HPDE6-E6E7 (cell line): ENCODE results near the gene SLC6A9.

ENCODE experiments used
- DNase-seq: peaks from one replicate; pipeline ENCODE4 v3.0.0; 2011; ENCODE audit warnings: missing footprints; ENCODE audit errors: extremely low spot score

Gene SLC6A9

DNA sequence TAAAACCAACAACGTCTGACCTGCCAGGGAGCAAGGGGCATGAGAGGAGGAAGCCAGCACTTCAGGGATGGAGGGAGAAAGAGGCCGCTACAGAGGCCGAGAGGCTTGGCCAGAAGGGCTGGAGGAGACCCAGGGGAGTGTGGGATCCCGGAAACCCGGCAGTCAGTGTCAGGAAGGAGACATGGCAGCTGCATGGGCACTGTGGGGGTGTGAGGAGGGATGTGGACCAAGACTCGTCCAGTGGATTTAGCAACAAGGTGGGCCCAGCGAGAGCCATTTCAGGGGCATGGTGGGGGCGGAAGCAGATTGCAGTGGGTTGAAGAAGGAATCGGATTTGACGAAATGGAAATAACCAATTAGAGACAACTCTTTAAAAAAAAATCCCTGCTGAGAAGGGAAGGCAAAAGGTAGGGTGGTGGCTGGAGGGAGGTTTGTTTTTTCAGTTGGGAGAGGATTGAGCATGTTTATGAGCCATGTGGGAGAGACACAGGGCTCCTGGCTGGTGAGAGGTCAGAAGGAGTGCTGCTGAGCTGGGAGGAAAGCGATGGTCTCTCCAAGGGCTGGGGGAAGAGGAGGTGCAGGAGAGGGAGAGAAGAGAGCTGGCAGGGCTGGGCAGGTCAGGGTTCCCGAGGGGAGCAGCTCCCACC lies 47.9 kb downstream of the SLC6A9 start:
- DNase-seq = no peak

DNA sequence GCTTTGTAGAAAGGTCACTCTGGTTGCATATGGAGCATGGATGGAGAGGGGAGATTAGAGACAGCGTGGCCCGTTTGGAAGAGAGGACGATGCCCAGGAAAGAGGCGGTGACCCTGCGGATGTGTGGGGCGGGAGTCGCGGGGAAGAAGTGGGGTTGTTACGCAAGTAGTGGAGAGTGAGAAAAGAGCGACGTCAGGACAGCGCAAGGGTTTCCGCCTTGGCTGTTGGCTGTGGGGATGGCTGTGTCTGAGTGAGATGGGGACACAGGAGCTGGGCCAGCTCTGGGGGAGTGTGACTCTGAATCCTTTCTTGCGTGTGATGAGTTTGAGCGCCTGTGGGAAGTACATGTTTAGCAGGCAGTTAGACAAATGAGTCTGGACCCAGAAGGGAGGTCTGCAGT lies 48.5 kb downstream of the SLC6A9 start:
- no peak for DNase-seq

DNA sequence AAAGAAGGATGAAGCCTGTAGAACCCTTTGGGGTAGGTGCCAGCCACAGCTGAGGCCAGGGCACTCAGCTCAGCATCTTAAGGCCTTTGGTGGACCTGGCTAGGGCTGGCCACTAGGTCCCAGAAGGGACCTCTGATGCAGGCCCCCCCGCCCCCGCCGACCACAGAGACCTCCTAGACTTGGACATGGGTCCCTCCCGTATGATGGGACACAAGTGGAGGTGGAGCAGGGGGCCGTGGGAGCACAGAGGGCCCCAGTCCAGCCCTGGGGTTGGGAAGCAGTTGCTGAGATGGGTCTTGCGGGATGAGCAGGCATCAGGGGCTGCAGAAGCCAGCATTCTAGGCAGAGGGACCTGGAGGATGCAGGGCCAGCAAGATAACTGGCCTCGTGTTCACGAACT lies 49.0 kb downstream of the SLC6A9 start:
- no peak for DNase-seq

DNA sequence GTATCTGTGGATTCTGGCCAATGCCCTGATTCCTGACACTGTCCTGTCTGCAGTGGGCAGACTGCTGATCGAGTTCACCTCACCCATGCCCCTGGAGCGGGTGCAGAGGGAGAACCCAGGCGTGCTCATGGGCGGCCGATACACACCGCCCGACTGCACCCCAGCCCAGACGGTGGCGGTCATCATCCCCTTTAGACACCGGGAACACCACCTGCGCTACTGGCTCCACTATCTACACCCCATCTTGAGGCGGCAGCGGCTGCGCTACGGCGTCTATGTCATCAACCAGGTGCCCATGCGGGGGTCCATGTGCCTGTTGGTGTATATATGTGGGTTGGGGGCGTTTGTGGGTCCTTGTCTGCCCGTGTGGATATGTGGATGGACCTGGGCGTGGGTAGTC lies 49.6 kb downstream of the SLC6A9 start:
- DNase-seq = no peak

DNA sequence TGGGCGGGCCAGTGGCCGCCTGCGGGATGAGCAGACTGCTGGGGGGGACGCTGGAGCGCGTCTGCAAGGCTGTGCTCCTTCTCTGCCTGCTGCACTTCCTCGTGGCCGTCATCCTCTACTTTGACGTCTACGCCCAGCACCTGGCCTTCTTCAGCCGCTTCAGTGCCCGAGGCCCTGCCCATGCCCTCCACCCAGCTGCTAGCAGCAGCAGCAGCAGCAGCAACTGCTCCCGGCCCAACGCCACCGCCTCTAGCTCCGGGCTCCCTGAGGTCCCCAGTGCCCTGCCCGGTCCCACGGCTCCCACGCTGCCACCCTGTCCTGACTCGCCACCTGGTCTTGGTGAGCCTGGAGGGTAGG lies 50.1 kb downstream of the SLC6A9 start:
- peak; percentile 54 for DNase-seq

DNA sequence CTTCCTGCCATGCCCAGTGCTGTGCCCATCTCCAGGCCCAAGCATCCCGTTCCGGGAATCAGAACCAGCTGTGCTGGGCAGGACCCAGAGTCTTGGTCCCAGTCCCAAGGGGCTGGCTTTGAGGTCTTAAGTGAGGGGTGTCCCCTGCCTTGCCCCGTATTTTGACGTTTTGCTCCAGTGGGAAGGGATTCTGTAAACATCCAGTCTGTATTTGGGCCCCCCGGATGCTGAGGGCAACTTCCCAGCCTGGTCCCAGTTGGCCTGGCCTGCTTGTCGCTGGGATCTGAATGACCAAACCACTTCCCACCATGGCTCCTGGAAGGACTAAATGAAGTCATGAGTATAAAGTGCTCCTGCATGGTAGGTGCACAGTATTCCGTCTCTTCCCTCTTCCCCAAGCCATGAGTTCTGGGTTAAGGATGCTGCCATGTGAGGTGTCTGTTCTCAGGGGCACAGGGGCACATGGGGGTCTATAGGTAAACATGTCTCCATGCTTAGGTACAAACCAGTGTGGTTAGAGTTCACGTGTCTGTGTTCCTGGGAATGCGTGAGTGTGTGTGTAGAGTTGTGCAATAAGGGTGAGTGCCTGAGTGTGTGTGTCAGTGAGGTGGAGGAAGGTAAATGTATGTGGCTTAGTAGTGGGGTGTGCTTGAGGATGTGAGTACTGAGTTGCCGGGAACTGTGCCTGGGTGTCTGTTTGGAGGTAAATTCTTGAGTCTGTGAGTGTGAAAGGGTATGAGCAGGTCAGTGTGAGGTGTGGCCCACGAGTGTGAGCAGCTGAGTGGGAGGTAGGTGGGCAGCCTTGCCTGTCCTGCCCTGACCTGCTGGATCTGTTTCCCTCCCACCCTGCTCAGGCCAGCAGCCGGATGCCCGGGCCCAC lies 50.8 kb downstream of the SLC6A9 start:
- peak; percentile 60 for DNase-seq

DNA sequence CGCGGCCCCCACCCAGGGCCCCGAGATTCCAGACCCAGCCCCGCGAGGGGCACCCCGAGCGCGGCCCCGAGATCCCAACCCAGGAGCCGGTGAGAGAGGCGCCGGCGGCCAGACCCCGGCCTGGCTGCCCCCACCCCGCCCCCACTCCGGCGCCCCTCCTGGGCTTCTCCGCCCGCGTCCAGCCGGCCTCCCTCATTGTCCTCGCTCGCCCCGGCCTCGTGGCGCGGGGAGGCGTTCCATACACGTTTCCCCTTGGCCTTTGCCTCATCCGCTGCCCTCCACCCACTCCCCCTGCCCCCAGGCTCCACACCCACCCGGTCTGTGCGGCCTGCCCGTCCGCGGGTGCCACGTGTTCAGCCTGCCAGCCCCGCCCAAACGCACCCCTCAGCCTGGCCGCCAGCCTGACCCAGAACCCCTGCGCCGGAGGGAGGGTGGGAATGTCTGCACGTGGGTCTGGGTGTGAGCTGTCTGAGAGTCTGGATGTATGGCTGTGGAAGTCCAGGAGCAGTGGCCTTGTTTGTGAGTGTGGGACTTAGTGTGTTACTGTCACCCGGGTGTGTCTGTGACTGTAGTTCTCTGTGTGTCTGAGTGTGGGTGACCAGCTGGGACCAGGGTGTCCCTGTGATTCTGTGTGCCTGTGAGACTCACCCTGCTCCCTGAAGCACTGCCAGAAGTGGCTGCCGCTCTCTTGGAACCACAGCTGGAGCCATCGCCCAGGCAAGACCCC lies 51.6 kb downstream of the SLC6A9 start:
- DNase-seq = peak; percentile 45

DNA sequence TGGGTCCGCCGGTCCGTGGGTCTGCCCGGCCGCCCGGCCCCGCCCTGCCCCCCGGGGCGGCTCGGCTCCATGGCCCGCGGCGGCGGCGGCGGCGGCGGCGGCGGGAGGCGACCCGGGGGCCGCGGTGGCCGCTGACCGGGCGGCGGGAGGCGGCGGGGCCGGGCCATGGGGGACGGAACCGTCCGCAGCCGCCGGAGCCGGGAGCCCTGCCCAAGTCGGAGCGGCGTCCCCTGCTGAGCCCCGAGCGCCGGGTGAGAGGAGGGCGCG lies 52.1 kb downstream of the SLC6A9 start:
- DNase-seq = no peak

DNA sequence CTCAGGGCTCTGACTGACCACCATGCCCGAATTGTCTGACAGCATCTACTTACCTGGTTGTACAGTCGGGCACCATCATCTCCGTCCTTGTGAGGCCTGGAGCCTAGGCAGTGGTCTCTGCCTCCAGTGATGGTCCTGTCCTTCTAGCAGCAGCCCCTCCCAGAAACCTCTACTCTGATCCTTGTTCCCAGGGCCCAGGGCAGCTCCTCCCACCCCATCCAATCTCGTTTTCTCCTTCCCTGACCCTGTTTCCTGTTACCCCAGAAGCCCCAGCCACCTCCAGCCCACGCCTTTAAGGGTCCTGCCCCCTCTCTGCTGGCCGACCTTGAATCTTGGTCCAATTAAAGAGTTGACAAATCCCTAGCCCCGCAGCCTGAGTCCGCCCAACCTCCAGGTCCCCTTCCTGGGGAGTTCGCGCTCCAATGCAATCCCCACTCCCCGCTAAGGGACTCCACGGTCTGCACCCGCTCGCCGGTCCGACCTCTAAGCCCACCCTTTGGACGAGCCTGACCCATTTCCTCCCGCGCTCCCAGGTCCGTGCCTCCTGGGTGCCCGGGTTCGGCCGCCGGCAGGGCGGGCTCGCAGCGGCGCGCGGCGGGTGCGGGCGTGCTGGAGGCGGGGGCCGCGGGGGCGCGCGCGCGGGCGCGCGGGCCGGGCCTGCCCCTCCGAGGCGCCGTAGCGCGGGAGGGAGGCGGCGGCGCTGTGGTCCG lies 52.6 kb downstream of the SLC6A9 start, which contains the start of gene B4GALT2:
TSS of gene B4GALT2 (plus strand) at position 660 of the 710 bp plus-strand sequence. CDS start 1,951 bp downstream, outside the sequence.
- DNase-seq = no peak

DNA sequence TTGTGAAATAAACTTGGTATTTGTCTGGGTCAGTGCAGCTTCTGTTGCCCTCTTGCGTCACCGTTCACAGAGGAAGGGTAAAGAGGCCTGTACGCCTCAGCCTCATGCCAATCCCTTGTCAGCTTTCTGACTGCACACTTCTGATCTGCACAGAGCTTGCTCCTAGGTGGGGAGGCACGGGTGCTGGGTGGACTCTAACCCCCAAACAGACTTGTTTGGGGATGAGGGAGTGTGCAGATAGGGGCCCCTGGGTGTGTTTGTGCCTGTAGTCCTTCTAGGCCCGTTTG lies 53.1 kb downstream of the SLC6A9 start:
- DNase-seq = no peak

DNA sequence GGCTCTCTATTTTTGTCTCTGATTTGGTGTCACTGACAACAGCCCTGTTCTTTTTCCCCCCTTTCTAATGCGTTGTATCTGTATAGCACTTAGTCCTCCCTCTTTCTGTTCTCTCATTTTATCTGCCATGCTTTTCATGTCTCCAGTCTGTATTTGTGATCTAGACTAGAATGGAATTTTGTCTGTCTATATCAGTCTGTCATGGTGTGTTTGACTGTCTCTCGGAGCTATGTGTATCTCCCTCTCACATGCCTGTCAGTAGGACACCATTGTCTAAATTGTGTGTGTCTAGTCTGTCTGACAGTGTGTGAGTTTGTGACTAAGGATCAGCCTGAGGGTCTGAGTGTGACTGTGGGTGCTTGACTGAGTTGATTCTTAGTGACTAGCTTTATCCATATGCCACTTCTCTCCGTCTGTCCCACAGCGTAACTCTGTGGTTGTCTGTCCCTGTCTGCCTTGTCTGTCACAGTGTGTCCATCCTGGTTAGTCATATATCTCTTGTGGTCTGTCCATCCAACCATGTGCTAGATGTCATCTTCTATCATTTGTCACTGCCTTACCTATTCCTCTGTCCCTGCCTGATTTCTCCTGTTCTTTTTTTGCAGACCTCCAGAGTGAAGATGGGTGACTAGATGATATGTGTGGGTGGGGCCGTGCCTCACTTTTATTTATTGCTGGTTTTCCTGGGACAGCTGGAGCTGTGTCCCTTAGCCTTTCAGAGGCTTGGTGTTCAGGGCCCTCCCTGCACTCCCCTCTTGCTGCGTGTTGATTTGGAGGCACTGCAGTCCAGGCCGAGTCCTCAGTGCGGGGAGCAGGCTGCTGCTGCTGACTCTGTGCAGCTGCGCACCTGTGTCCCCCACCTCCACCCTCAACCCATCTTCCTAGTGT lies 53.6 kb downstream of the SLC6A9 start:
- no peak for DNase-seq

DNA sequence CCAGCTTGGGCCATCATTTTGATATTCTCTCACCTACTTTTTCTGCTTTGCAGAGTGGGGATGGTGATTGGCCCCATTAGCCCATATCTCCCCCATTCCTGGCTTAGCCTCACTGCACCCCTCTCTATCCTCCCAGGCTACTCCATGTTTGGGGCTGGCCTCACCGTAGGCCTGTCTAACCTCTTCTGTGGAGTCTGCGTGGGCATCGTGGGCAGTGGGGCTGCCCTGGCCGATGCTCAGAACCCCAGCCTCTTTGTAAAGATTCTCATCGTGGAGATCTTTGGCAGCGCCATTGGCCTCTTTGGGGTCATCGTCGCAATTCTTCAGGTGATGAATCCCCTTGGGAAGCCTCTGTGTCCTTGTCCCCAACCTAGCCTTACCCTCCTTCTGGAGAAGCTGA lies 54.4 kb downstream of the SLC6A9 start:
- DNase-seq = no peak

DNA sequence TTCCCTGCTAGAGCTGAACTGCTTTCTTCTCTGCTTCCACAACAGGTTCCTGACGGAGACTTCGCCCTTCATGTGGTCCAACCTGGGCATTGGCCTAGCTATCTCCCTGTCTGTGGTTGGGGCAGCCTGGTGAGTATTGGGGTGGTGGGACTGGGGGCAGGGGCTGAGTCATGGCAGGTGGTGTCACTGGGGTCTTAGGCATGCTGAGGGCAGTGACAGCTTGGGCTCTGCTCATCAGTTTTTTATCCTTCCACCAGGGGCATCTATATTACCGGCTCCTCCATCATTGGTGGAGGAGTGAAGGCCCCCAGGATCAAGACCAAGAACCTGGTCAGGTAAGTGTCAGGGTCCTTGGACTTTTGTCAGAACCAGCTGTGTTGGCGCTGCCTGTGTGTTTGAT lies 55.2 kb downstream of the SLC6A9 start:
- DNase-seq = no peak

DNA sequence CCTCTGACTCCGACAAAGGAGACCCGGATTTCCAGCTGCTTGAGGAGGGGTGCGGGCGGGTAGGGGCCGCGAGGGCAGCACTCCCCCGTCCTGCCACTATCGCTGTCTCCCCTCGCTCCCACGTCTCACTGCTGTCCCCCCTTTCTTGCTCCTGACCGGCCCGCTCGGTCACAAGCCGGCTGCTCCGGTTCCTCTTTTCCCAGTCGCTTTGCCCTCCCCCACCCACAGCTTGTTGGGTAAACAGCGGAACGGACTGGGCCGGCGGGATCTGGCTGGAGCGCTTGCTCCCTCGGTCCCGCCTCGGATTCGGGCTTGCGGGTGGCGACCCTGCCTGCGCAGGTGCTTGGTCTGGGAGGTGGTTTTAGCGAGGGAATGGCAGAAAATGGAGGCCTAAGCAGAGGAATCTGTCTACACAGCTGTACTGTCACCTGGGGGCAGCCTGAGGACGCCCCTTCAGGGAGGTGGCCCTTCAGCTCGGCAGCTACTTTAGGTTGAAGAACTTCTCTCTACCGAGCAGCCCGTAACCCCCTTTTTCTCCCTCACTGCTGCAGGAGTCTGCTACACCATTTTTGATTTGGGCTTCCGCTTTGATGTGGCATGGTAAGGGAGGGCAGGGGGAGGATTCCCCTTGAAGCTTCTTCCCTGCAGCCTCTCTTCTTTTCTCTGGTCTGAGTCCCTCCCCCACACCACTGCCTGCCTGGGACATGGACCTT lies 55.9 kb downstream of the SLC6A9 start:
- no peak for DNase-seq

DNA sequence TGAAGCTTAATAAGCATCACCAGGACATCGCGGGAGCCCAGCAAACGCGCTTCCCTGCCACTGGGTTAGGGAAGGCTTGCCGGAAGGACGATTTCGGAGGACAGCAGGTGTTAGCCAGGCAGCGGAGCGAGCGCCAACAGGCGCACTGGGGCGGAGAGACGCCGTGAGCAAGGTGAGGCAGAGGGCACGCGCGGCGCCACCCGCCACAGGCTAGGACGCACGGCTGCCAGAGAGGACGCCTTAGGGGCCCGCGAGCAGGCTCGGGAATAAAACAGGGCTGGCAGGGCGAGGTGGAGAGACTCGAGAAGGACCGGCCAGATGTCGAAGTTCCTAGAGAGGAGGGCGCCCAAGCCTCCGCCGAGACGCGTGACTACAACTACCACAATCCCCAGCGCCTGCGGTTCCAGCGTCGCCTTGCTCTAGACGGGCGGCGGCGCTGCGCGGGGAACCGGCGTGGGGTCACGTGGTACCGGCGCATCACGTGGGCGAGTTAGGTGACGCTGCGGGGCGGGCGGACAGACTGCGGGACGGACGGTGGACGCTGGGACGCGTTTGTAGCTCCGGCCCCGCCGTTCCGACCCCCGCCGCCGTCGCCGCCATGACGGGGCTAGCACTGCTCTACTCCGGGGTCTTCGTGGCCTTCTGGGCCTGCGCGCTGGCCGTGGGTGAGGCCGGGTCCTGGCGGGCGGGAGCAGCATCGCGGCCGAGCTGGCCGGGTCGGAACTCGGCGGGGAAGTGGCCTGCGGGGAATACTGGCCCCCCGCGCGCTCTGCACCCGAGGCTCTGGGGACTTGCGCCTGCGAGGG lies 56.6 kb downstream of the SLC6A9 start, which contains the start of gene ATP6V0B:
TSS of gene ATP6V0B (plus strand) at position 518 of the 806 bp plus-strand sequence. CDS start at position 599, 81 bp downstream.
- DNase-seq = peak; percentile 90

DNA sequence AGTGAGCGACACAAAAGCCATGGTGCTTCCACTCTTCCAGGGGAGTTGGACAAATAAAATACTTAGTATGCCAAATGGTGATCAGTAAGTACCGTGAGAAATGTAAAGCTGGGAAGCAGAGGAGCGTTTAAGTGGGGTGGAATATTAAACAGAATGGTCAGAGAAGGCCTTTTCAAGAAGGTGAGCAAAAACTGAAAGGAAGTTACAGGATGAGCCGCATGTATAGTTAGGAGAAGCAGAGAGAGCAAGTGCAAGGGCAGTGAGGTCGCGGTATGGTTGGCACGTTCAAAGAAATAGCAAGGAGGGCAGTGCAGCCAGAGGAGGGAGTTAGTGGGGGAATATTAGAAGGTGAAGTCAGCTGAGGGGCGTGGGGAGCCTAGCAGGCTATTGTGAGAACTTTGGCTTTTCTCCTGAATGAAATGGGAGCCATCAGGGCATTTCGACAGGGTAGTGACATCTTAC lies 57.2 kb downstream of the SLC6A9 start:
- no peak for DNase-seq

DNA sequence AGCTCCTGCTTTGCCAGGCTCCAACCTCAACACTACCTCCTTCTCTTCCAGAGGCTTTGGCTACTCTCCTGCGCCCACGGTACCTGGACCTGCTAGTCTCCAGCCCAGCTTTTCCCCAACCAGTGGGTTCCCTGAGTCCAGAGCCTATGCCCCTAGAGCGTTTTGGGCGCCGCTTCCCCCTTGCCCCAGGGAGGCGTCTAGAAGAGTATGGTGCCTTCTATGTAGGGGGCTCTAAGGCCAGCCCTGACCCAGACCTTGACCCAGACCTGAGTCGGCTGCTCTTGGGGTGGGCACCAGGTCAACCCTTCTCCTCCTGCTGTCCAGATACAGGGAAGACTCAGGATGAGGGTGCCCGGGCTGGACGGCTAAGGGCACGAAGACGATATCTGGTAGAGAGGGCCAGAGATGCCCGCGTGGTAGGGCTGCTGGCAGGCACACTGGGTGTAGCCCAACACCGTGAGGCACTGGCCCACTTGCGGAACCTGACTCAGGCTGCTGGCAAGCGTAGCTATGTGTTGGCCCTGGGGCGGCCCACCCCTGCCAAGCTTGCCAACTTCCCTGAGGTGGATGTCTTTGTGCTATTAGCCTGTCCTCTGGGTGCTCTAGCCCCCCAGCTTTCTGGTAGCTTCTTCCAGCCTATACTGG lies 59.8 kb downstream of the SLC6A9 start:
- DNase-seq = no peak

DNA sequence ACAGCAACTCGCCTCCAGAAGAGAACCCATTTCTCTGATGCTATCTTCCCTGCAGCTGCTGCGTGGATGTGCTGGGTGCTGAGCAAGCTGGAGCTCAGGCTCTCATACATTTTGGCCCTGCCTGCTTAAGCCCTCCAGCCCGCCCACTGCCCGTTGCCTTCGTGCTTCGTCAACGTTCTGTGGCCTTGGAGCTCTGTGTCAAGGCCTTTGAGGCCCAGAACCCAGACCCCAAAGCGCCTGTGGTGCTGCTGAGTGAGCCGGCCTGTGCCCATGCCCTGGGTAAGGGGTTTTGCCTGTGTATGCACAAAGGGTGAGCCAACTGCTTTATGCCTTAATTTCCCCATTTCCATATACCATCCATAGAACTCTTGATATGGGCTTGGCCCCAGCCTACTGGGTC lies 60.4 kb downstream of the SLC6A9 start:
- DNase-seq = no peak

DNA sequence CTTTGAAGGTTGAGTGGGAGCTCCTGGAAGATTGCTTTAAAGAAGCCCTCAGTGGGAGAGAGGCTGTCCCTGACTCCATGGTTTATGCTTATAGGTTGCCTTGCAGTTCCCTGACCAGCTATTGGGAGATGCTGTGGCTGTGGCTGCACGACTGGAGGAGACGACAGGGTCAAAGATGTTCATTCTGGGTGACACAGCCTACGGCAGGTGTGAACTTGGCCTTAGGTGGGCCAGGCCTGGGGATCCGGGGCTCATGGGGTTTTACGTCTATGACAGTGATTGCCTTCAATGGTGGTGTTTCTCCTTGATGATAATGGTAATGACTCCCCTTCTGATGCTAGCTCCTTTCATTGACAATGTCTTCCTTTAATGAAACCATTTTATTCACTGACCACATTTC lies 60.8 kb downstream of the SLC6A9 start:
- DNase-seq = no peak
